GM12891 (cell line): ENCODE measurements around the gene NT5C3A.

ENCODE experiments used
- POLR2AphosphoS5 ChIP-seq: IDR thresholded peaks from 2 replicates; pipeline ENCODE4 v1.6.1; 2011; ENCODE audit warnings: low read depth, low read length, control low read depth
- TAF1 ChIP-seq: IDR thresholded peaks from 2 replicates; pipeline ENCODE4 v1.6.1; 2011; ENCODE audit warnings: low read depth, low read length, control low read depth

DNA sequence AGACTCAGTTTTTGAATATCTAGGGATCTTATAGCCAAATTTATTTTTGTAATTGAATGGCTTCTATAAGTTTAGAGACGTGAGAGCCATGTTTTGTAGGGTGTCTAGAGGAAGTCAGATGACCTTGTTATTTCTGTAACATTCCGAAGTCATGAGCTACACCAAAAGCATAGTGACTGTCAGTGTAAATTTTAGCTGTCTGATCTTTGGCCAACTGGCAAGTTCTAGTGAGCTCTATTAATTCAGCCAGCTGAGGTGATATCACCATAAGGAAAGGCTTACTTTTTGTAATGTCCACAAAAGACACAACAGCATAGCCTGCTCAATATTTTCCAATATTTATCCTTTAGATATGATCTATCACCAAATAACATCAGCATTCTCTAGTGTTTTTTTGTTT lies 9.9 kb upstream of the NT5C3A start:
- TF ChIP-seq TAF1 (no peak), POLR2AphosphoS5 (no peak)
